ENCODE results near the gene EXOC6B.
"Not testable (repeated sequence)": the region's sequence is repeated elsewhere in the genome, so short reads cannot be mapped to it uniquely, and the experiment has no call there.

The EXOC6B gene

DNA sequence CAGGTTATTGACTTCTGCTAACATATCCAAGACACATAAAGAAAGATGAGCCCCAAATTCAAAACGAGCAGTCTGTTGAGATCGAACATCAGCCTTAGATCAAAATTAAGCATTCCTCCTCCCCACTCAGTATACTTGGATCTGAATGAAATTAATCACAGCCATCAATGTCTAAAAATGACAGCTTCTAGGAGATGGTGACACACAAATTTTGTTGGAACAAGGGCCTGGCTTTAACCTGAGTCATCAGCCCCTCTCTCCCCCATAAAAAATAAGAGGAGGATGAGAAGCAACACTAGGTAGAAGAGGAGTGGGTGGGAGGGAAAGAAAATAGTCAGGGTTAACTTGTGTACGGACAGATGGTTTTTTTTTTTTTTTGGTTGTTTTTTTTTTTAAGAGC lies 223.1 kb downstream of the EXOC6B start:
- no peak for DNase-seq

DNA sequence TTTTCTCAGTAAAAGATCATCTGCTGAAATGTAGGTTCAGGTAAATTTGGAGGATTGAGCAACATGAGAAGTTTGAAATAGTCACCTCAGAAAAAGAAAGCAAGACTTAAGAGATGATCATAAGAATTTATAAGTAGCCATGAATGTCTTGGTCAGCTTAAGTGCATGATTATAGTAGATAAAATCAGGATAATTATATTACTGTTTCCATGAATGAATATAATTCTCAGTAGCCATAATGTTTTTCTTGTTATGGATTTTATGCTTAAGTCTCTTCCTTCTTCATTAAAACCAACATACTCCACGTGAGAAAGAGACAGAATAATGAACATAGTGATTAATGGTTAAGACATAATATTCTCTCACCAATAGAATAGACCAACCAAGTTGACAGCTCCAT lies 223.7 kb downstream of the EXOC6B start:
- no peak for DNase-seq

DNA sequence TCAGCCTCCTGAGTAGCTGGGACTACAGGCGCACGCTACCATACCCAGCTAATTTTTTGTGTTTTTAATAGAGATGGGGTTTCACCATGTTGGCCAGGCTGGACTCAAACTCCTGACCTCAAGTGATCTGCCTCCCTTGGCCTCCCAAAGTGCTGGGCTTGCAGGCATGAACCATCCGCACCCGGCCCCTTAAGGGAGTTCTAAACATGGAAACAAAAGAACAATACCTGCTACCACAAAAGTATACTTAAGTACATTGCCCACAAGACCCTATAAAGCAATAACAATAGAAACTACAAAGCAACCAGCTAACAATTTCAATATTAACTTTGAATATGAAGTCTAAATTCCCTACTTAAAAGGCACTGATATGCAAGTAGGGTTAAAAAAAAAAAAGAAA lies 242.0 kb downstream of the EXOC6B start:
- DNase-seq = not testable (repeated sequence)

DNA sequence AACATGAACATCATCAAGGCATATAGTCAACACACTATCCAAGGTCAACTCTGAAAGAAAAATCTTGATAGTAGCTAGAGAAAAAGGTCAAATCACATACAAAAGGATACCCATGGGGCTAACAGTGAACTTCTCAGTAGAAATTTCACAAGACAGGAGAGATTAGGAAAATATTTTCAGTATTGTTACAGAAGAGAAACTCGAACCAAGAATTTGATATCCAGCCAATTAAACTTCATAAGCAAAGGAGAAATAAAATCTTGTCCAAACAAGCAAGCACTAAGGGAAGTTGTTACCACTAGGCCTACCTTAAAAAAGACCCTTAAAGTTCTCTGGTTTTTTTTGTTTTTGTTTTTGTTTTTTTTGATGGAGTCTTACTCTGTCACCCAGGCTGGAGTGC lies 242.5 kb downstream of the EXOC6B start:
- DNase-seq = no peak

DNA sequence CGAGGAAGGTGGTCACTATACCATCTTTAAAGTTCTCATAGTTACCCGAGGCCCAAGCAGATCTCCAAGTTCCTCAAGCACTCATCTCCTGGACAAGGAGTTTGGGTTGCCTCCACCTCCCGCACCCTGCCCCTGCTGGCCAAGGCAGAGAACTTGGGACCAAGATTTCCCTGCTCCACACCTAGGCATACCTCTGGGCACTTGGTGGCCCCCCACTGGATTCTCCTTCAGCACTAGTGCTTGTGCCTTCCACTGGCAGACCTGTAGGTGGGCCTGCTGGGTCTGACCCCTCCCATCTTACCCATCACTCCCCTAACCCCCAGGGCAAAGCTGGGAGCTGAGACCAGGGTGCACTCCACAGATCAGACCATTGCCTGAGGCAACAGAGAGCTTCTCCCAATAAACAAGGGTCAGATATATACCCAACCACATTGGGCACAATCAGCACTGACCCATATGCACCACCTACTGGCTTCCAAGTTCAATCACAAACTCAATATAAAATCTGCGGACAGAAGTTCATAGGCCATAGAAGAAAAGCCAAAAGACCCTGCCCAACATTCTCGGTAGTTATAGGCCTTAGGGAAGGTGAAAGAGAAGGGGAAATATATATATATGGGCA lies 244.2 kb downstream of the EXOC6B start:
- no peak for DNase-seq

DNA sequence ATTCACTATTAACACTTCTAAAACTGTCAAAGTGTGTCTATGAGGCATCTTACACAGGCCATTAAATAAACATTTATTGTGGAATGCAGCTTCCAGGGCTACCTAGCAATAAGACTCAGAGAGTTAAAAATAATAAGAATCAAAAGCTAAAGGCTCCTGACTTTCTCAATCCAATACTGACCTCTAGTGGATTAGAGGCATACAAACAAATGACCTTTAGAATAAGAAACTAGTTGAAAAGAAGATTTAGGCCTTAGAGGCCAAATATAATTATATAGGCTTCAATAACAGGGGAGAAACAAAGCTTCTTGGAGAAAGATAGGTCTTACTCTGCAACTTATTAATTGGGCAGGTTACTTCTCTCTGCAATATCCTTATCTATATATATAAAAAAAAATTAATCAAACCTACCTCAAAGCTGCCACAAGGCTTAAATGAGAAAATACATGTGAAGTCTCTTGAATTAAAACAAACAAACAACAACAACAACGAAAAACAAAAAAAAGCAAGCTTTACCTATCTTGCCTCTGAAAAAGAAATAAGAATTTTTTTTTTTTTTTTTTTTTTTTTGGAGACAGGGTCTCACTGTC lies 246.1 kb downstream of the EXOC6B start:
- DNase-seq = no peak

DNA sequence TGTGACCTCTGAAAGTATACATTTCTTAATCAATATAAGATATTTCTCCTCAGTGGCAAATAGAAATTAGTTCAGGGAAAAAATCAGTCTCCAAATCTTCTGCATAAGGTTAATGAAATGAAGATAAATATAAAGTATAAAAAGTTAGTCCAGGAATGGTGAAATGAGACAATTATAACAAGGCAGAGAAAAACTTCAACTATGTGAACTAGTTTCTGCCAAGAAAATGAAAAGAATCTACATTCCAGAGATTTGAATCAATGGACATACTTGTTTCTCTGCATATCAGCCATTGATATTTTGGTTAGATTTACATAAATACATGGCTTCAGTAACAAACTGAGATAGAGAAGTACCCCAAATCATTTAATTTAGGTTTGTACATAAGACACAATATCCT lies 249.0 kb downstream of the EXOC6B start:
- no peak for DNase-seq

DNA sequence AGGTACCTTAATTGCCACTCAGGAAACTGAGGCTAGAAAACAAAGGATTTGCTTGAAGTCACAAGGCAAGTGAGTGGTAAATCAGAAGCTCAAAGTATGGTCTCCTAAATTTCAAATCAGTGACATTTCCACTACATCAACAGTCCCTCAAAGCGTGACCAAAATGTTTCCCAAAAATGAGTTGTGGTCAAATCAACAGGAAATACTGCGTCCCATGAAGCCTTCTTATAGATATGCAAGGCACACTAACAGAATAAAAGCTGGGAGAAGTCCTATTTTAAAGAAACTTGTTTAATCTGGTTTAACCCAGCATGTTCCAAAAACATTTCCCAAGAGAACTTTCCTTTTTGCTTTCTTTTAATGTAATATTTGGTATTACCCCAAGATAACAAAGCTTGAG lies 249.4 kb downstream of the EXOC6B start:
- DNase-seq = no peak

DNA sequence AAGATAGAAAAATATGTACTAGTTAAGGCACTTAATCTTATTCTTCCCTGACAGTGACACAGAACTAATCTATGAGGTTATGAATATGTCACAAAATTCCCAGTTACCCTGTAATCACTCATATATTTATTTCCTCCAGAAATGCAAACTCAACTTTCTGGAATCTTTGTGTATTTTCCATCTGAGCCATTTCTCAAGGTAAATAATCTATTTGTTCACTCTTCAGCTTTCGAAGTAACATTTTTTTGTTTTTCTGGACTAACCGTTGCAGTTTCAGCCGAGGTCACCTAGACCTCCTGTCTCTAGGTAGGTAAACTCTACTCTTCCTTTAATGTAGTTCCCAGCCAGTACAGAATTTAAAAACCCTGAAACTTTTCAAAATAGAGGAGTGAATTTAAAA lies 250.9 kb downstream of the EXOC6B start:
- no peak for DNase-seq

DNA sequence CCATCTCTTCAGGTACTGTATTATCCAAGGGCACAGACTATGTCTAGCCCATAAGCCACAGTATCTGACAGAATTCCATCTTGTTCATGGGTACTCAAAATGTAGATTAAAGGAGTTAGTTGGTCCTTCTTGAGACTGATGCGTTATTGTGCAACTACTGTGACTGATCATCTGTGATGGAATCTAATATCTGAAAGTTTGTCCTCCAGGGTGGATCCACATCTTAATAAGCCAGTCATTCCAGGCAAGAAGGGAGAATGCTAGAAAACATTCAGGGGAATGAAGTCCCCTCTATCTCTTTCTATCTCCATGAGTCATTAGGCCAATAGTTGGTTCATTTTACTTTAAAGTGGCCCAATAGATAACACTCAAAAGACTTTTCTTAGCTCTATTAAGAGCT lies 252.6 kb downstream of the EXOC6B start:
- DNase-seq = no peak

DNA sequence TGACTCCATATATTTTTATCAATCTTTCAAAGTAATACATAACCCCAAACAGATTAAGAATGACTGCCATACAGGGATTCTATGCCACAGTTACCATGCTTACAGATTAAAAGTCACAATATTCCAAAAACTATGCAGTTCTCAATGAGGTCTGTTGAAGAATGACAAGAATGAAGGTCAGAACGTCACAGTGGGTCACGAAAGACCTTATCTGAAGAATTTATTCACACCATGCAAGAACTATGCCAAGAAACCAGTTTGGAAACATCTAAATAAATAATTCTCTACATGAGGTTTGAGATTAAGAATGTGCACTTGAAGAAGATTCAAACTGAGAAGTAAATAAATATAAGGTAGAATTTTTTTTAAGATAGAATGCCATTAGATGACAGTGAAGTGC lies 253.3 kb downstream of the EXOC6B start:
- DNase-seq = no peak

DNA sequence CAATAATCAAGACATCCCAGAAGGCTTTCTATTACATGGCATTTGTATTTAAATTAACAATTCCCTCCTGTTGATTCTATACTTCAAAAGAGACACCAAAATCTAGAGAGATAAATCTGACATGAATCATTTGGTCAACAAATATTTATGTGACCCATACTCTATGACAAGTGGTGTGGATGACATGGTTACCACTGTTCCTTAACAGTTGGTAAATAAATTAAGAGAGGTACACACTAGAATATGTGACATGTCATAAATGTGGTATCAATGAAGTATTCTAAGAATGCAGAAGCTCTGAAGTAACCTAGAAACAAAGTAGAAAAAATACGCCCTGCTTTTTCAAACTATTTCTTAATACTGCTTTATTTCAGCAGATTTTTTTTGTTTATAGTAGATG lies 255.4 kb downstream of the EXOC6B start:
- DNase-seq = no peak

DNA sequence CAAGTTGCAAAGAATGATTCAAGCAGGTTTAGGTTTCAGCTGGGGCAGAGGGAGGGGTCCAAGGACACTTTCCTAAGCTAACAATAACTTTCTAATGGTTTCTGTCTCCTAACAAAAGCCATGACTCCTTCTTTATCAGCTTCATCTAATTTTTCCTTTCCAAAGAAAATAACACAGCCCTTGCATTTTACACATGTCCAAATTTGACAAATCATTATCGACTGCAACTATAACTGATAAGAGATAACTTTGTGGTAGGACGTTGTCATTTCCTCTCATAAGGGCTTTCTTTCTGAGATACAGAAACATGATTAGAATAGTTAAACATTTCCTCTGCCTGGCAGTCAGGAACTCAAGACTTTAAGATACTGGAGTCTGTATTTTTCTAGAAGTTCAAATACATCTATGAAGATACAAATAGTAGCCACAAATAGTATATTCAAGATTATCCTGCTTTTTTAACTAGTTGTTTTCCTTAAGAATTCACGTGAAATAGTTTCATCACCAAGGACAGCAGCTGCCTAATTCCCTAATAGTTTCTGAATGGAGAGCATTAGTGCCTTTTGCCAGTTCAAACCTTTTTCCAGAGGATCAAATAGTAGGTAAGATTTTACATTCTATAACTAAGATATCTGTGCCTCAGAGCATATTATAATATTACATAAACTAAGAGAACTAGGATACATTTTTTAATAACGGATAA lies 263.2 kb downstream of the EXOC6B start:
- DNase-seq = no peak

DNA sequence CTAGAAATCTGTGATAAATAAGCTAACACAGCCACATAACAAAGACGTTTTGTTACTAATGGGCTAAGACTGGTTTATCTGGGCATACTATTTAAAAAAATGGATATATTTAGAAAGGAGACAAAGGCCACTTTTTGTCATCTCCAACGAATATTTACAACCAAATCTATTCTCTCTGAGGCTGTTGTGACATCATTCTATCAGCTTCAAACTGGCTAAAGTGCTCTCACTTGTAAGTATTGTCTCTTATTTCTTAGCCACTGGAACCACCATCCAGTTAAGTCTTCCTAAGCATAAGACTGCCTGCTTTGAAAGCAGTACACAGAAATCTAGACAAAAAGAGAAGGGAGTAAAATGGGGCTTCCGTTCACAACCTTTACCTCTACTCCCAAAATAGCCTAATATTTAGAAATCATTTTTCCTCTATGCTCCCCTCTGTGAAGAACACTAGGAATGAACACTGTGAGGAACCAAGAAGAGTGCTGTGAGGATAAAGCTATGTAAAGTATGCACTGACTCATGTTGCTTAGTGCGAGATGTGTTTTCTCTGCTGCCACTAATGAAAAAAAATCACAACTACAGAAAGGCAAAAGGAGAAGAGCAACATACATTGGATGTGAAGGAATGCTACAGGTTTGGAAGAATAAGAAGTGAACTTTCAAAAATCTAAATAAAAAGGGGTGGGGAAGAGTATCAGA lies 264.1 kb downstream of the EXOC6B start:
- no peak for DNase-seq

DNA sequence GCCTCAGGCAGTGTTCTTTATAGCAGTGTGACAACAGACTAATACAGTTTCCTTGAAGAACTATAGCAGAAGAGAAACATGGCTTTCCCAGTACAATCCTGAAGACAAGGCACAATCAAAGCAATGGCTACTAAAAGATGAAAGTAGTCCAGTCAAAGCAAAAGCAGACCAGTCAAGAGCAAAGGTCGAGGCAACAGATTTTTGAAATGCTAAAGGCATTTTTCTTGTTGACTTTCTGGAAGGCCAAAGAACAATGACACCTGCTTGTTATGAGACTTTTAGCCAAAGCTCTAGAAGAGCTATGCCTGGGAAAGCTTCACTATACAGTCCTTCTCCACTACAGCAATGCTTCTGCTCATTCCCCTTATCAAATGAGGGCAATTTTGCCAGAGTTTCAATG lies 269.9 kb downstream of the EXOC6B start:
- DNase-seq = no peak

DNA sequence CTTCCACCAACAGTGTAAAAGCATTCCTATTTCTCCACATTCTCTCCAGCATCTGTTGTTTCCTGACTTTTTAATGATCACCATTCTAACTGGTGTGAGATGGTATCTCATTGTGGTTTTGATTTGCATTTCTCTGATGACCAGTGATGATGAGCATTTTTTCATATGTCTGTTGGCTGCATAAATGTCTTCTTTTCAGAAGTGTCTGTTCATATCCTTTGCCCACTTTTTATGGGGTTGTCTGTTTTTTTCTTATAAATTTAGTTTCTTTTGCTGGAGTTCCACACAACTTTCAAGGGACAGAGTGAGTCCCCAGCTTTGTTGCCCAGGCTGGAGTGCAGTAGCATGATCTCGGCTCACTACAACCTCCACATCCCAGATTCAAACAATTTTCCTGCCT lies 270.5 kb downstream of the EXOC6B start:
- not testable (repeated sequence) for DNase-seq

DNA sequence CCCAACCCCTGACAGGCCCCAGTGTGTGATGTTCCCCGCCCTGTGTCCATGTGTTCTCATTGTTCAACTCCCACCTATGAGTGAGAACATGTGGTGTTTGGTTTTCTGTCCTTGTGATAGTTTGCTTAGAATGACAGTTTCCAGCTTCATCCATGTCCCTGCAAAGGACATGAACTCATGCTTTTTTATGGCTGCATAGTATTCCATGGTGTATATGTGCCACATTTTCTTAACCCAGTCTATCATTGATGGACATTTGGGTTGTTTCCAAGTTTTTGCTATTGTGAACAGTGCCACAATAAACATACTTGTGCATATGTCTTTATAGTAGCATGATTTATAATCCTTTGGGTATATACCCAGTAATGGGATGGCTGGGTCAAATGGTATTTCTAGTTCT lies 270.9 kb downstream of the EXOC6B start:
- DNase-seq = not testable (repeated sequence)

DNA sequence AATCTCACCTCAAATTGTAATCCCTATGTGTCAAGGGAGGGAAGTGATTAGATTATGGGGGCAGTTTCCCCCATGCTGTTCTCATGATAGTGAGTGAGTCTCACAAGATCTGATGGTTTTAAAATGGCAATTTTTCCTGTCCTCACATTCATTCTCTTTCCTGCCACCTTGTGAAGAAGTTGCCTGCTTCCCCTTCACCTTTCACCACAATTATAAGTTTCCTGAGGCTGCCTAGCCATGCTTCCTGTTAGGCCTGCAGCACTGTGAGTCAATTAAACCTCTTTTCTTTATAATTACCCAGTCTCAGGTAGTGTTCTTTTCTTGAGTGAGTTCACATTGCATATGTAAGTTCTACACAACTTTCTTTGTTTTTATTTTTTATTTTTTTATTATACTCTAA lies 271.5 kb downstream of the EXOC6B start:
- DNase-seq = no peak

DNA sequence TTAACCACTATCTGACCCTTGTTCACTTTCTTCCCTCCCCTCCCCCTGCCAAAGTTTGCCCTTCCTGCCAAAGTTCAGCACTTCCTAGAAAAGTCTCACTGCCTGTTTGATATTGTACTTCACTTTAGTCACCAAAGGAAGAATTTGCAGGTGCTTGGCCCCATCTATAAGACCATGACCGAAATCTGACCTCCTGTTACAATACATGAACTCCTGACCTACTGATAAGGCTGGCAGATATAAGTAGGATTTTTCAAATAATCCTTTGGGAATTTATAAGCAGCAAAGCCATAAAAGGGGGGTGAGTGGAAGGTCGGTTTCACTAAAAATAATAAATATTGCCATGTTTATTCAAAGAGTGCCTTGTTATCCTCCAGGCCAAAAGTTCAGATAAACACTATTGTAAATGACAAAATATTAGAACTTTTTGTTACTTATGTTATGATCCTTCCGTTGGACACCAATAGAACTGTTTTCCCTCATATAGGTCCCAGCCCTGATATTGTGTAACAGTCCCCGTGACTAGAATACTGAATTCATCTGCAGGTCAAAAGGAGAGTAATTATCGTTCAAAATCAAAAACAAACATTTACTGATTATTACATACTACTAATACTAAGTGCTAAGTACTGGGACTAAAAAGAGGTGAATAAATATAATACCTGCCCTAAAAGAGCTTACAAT lies 277.6 kb downstream of the EXOC6B start:
- DNase-seq = no peak

DNA sequence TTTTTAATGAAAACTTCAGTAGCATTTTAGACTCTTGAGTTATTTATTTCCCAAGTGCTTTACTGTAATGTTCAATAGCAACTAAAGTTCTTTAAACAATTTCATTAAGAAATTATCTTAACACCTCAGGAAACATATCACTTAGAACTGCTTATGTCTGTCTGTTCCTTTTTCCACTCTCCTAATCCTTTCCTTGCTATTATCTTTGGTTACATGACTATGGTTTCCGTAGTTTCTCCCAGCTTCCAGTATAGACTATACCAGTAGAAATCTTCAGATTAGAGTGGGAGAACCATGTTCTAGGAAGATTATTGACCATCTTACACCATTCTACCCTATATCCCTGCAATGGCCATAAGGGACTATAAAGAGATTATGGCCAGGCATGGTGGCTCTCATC lies 280.0 kb downstream of the EXOC6B start:
- no peak for DNase-seq

DNA sequence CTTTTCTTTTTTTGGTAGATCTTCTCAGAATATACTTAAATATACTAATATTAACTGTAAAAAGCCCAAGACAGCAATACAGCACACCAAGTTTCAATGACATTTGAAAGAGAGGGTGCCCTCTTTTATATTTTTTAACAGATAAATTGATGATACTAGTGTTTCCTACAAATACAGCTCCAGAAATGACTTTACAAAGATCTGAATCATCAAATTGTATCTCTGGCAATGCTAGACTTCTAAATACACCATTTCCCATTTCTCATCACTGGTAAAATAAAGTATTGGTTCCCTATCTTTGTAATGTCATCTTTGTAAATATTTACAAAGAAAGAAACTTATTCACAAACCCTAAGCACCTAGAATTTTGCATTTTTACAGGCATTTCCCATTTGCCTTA lies 281.3 kb downstream of the EXOC6B start:
- DNase-seq = no peak

DNA sequence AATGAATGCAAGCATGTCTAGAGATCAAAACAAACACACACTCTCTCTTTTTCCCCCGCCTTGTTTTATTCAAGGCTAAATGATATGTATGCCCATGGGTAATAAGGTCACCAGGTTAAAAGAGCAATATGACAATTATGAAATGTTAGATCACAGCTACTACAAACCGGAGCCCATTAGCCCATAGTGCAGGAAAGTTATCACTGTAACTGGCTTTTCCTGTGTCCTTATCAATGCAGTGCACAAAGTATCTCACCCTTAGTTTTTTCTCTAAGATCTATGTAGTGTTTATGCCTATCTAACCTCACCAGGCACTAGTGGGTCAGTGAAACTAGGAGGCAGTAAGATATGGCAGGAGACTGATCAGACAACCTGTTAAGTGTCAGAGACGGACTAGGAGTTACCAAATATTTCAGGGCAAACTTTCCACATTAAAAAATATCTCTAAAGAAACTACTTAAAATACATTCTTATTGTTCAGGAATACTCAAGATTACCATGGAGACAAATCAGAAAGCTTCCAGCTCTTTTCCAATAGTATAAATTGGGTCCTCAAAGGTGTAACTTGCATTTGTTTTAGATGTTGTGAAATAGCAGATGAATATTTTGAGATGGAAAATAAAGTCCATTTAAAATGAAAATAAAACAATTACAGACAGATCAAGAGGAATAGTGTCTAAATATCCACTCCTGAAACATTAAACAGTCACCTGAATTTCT lies 282.2 kb downstream of the EXOC6B start:
- DNase-seq = no peak

DNA sequence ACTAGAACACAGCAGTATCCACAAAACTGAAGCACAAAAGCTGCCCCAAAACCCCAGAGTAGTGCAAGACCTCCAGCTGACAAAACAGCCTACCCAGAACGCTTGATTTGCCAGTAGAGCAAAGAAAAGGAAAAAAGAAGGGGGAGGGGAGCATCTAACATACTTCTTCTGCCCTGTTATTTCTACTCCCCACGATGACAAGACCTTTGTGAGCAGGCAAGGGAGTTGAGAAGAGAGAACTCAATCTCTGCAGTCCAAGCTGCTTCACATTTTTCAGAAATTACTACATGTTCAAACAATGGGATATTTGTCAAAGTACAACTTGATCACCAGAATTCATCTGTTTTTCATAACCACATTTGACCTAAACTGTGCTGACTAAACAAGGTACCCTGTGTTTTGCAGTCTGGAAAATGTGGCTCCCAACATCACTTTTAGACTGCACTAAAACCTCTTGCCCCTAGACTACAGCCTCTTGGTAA lies 286.7 kb downstream of the EXOC6B start:
- DNase-seq = no peak
